ENCODE measurements around the gene SLC44A1. TPM values are rescaled to one million over a fixed set of nuclear protein-coding genes. Genes with fewer than 3 reads are reported as not detected.

The SLC44A1 gene
- total RNA-seq, 1 donor from 2014 or later: 51.3 TPM

GRCh38 chr9:105242557-105242956 lies 1.9 kb upstream of the SLC44A1 start:
- no peak overlapping the region for H3K4me3 ChIP-seq (ENCODE audit: low read depth, low read length)
- H3K36me3 ChIP-seq (ENCODE audit: control insufficient read depth, insufficient read depth, low read length): no peaks in the 10 kb centered on the region
- H3K27me3 ChIP-seq (ENCODE audit: control insufficient read depth, insufficient read depth, low read length): no peaks in the 10 kb centered on the region
- DNase-seq (ENCODE audit: low read depth): no peak
- FAIRE-seq: no peak
- no peak for TF ChIP-seq CTCF (IDR thresholded peaks at IDR 0.05; ENCODE audit: insufficient read depth, low read length, severe bottlenecking)

GRCh38 chr9:105243015-105243686 lies 1.3 kb upstream of the SLC44A1 start:
- Histone ChIP-seq H3K4me3 (ENCODE audit: low read depth, low read length) (no peak overlapping the region), H3K27me3 (ENCODE audit: control insufficient read depth, insufficient read depth, low read length) (no peaks in the 10 kb centered on the region), H3K36me3 (ENCODE audit: control insufficient read depth, insufficient read depth, low read length) (no peaks in the 10 kb centered on the region)
- TF ChIP-seq CTCF (IDR thresholded peaks at IDR 0.05; ENCODE audit: insufficient read depth, low read length, severe bottlenecking): no peak
- FAIRE-seq (no peak), DNase-seq (ENCODE audit: low read depth) (no peak)

GRCh38 chr9:105244734-105245028 lies 230 bp downstream of the SLC44A1 start:
- H3K36me3 ChIP-seq (ENCODE audit: control insufficient read depth, insufficient read depth, low read length): no peaks in the 10 kb centered on the region
- no peak for TF ChIP-seq CTCF (IDR thresholded peaks at IDR 0.05; ENCODE audit: insufficient read depth, low read length, severe bottlenecking)
- no peak for DNase-seq (ENCODE audit: low read depth)
- no peaks in the 10 kb centered on the region for H3K27me3 ChIP-seq (ENCODE audit: control insufficient read depth, insufficient read depth, low read length)
- FAIRE-seq: no peak
- peak overlapping the region; percentile 68 for H3K4me3 ChIP-seq (ENCODE audit: low read depth, low read length)

GRCh38 chr9:105245029-105245890 lies 809 bp downstream of the SLC44A1 start:
- no peaks in the 10 kb centered on the region for H3K27me3 ChIP-seq (ENCODE audit: control insufficient read depth, insufficient read depth, low read length)

GRCh38 chr9:105245891-105246161 lies 1.4 kb downstream of the SLC44A1 start:
- DNase-seq (ENCODE audit: low read depth): no peak
- no peak for TF ChIP-seq CTCF (IDR thresholded peaks at IDR 0.05; ENCODE audit: insufficient read depth, low read length, severe bottlenecking)
- no peaks in the 10 kb centered on the region for H3K27me3 ChIP-seq (ENCODE audit: control insufficient read depth, insufficient read depth, low read length)
- H3K4me3 ChIP-seq (ENCODE audit: low read depth, low read length): peak overlapping the region; percentile 68
- FAIRE-seq: no peak
- H3K36me3 ChIP-seq (ENCODE audit: control insufficient read depth, insufficient read depth, low read length): no peaks in the 10 kb centered on the region

More at GRCh38 chr9:105245029-105245890, 809 bp downstream of the SLC44A1 start:
- H3K4me3 ChIP-seq (ENCODE audit: low read depth, low read length): peak overlapping the region; percentile 68
- DNase-seq (ENCODE audit: low read depth) (peak; percentile 51), FAIRE-seq (no peak)
- TF ChIP-seq CTCF (IDR thresholded peaks at IDR 0.05; ENCODE audit: insufficient read depth, low read length, severe bottlenecking): peak; percentile 72
- no peaks in the 10 kb centered on the region for H3K36me3 ChIP-seq (ENCODE audit: control insufficient read depth, insufficient read depth, low read length)

Measured in bronchial epithelial cell (primary cell).